HEK293 (cell line): ENCODE measurements around the gene SUSD2.

Source experiments
- CTCF ChIA-PET: fragments of 350-600 bp; formaldehyde crosslinking; extraction: SDS; loops from one replicate; lab custom pipeline; 2021; ENCODE audit warnings: antibody characterized with exemption; lab: Yijun Ruan, JAX
- POLR2A ChIA-PET: fragments of 300-600 bp; formaldehyde crosslinking; extraction: SDS; loops from one replicate; lab custom pipeline; 2020; ENCODE audit warnings: antibody characterized with exemption, inconsistent platforms; lab: Yijun Ruan, JAX
- H3K27ac ChIP-seq: fragments of 200-500 bp; sonication (Bioruptor generic); 2 replicates; pipeline ENCODE4 v1.5.1; 2014; ENCODE audit warnings: low read depth, low read length, control low read depth, inconsistent platforms; ENCODE audit errors: extremely low read depth
- H3K36me3 ChIP-seq, 2 experiments: fragments of 200-500 bp in 1 of 2; sonication (Bioruptor generic) in 1 of 2; 1 replicate in 1 of 2; 2 replicates in 1 of 2; pipeline ENCODE4 v1.5.1; 2014 to 2017; ENCODE audit warnings: inconsistent platforms in 2 of 2, low read length in 2 of 2; ENCODE audit not compliant: control insufficient read depth in 2 of 2, insufficient read depth in 1 of 2
- H3K4me1 ChIP-seq: fragments of 200-500 bp; sonication (Bioruptor generic); 2 replicates; pipeline ENCODE4 v1.5.1; 2014; ENCODE audit warnings: mild to moderate bottlenecking, low read length, inconsistent platforms; ENCODE audit not compliant: control insufficient read depth, insufficient read depth
- H3K4me3 ChIP-seq: 2 replicates; pipeline ENCODE4 v1.5.1; 2011; ENCODE audit warnings: low read depth, mild to moderate bottlenecking, control low read depth, low read length, moderate library complexity
- H3K9me3 ChIP-seq: fragments of 200-500 bp; sonication (Bioruptor generic); 2 replicates; pipeline ENCODE4 v1.5.1; 2014; ENCODE audit warnings: low read depth, low read length, inconsistent platforms; ENCODE audit not compliant: control insufficient read depth, insufficient read depth
- GLIS1 ChIP-seq: fragments of 450-650 bp; formaldehyde crosslinking; IDR thresholded peaks from 2 replicates; pipeline ENCODE4 v1.5.1; 2016; ENCODE audit warnings: missing biosample characterization, missing genetic modification characterization
- KLF17 ChIP-seq: fragments of 450-650 bp; formaldehyde crosslinking; IDR thresholded peaks from 2 replicates; pipeline ENCODE4 v1.5.1; 2016; ENCODE audit warnings: missing biosample characterization, missing genetic modification characterization
- PRDM2 ChIP-seq: fragments of 450-650 bp; formaldehyde crosslinking; IDR thresholded peaks from 2 replicates; pipeline ENCODE4 v1.5.1; 2016; ENCODE audit warnings: missing biosample characterization, missing genetic modification characterization, borderline replicate concordance
- REST ChIP-seq: fragments of 450-650 bp; formaldehyde crosslinking; IDR thresholded peaks from 2 replicates; pipeline ENCODE4 v1.5.1; 2016; ENCODE audit warnings: missing biosample characterization, missing genetic modification characterization
- SP3 ChIP-seq: fragments of 450-650 bp; formaldehyde crosslinking; IDR thresholded peaks from 2 replicates; pipeline ENCODE4 v1.5.1; 2016; ENCODE audit warnings: missing biosample characterization, missing genetic modification characterization
- SP7 ChIP-seq: fragments of 450-650 bp; formaldehyde crosslinking; IDR thresholded peaks from 2 replicates; pipeline ENCODE4 v1.5.1; 2016; ENCODE audit warnings: missing biosample characterization, missing genetic modification characterization
- TCF7L2 ChIP-seq: IDR thresholded peaks from 2 replicates; pipeline ENCODE4 v1.6.1; 2011; ENCODE audit warnings: low read depth, mild to moderate bottlenecking, inconsistent platforms, low read length, moderate library complexity, borderline replicate concordance
- ZFP41 ChIP-seq: fragments of 450-650 bp; formaldehyde crosslinking; IDR thresholded peaks from 2 replicates; pipeline ENCODE4 v1.5.1; 2016; ENCODE audit warnings: missing biosample characterization, missing genetic modification characterization, borderline replicate concordance
- ZNF133 ChIP-seq: fragments of 450-650 bp; formaldehyde crosslinking; IDR thresholded peaks from 2 replicates; pipeline ENCODE4 v1.5.1; 2016; ENCODE audit warnings: missing biosample characterization, missing genetic modification characterization
- ZNF140 ChIP-seq: fragments of 450-650 bp; formaldehyde crosslinking; IDR thresholded peaks from 2 replicates; pipeline ENCODE4 v1.5.1; 2016; ENCODE audit warnings: missing biosample characterization, missing genetic modification characterization
- ZNF23 ChIP-seq: fragments of 450-650 bp; formaldehyde crosslinking; IDR thresholded peaks from 2 replicates; pipeline ENCODE4 v1.5.1; 2016; ENCODE audit warnings: missing biosample characterization, missing genetic modification characterization, borderline replicate concordance
- ZNF354C ChIP-seq: fragments of 450-650 bp; formaldehyde crosslinking; IDR thresholded peaks from 2 replicates; pipeline ENCODE4 v1.5.1; 2016; ENCODE audit warnings: missing biosample characterization, missing genetic modification characterization, low read depth, borderline replicate concordance
- ZNF404 ChIP-seq: fragments of 450-650 bp; formaldehyde crosslinking; IDR thresholded peaks from 2 replicates; pipeline ENCODE4 v1.5.1; 2017; ENCODE audit warnings: missing biosample characterization, missing genetic modification characterization
- ZNF416 ChIP-seq: fragments of 450-650 bp; formaldehyde crosslinking; IDR thresholded peaks from 2 replicates; pipeline ENCODE4 v1.5.1; 2016; ENCODE audit warnings: missing biosample characterization, missing genetic modification characterization
- ZNF621 ChIP-seq: fragments of 450-650 bp; formaldehyde crosslinking; IDR thresholded peaks from 2 replicates; pipeline ENCODE4 v1.5.1; 2017; ENCODE audit warnings: missing biosample characterization, missing genetic modification characterization
- ZNF701 ChIP-seq: fragments of 450-650 bp; formaldehyde crosslinking; IDR thresholded peaks from 2 replicates; pipeline ENCODE4 v1.5.1; 2016; ENCODE audit warnings: missing biosample characterization, missing genetic modification characterization
- ZNF792 ChIP-seq: fragments of 450-650 bp; formaldehyde crosslinking; IDR thresholded peaks from 2 replicates; pipeline ENCODE4 v1.5.1; 2016; ENCODE audit warnings: missing biosample characterization, missing genetic modification characterization
- ZNF830 ChIP-seq: fragments of 450-650 bp; IDR thresholded peaks from 2 replicates; pipeline ENCODE4 v1.5.0; 2018; ENCODE audit warnings: missing biosample characterization, missing genetic modification characterization, low read depth, mild to moderate bottlenecking, moderate library complexity
- TF ChIP-seq, protein P1 (sequence below): fragments of 450-650 bp; formaldehyde crosslinking; IDR thresholded peaks from 2 replicates; pipeline ENCODE4 v1.5.1; 2016; ENCODE audit warnings: missing biosample characterization, missing genetic modification characterization, low read depth
- TF ChIP-seq, protein P2 (sequence below): fragments of 450-650 bp; formaldehyde crosslinking; IDR thresholded peaks from 2 replicates; pipeline ENCODE4 v1.5.1; 2017; ENCODE audit warnings: missing biosample characterization, mild to moderate bottlenecking, missing genetic modification characterization, moderate library complexity

The SUSD2 gene

GRCh38 chr22:24144056-24144777 lies 37.1 kb upstream of the SUSD2 start:
- Histone ChIP-seq H3K36me3 (peaks cover 0 to 44% of the 10 kb centered on the region in 2 experiments; a peak in 1 of 3 replicates), H3K4me3 (no peak overlapping the region), H3K27ac (no peak overlapping the region), H3K9me3 (no peaks in the 10 kb centered on the region), H3K4me1 (peaks cover 16% of the 10 kb centered on the region)
- TF ChIP-seq SP7 (tag by site-specific recombination) (no peak), SP3 (tag by site-specific recombination) (no peak), KLF17 (tag by site-specific recombination) (0 out of 2 replicates have a peak, but pooled peaks have one; percentile 16), GLIS1 (peak; percentile 66), ZNF792 (no peak)
- POLR2A ChIA-PET = no interaction called here
- CTCF ChIA-PET = interaction anchor here (0.5 to 3.1 kb wide), 3 partner anchors 12 to 120 kb away, joined by 3 to 16 read pairs (median 4); no protein-coding TSS in a partner anchor

- H3K4me1 ChIP-seq = peaks cover 16% of the 10 kb centered on the region
- CTCF ChIA-PET = interaction anchor here (0.5 to 3.1 kb wide), 2 partner anchors 12 to 45 kb away, joined by 4 to 16 read pairs; no protein-coding TSS in a partner anchor
- POLR2A ChIA-PET = no interaction called here
- H3K4me3 ChIP-seq = no peak overlapping the region
- peaks cover 0 to 45% of the 10 kb centered on the region in 2 experiments; a peak in 1 of 3 replicates for H3K36me3 ChIP-seq
- H3K27ac ChIP-seq = no peak overlapping the region
- H3K9me3 ChIP-seq = no peaks in the 10 kb centered on the region
- TF ChIP-seq TCF7L2 = no peak
- TF ChIP-seq ZNF416 (tag by site-specific recombination) = no peak
- no peak for TF ChIP-seq ZNF133
- no peak for TF ChIP-seq ZNF140 (tag by site-specific recombination)
- TF ChIP-seq ZNF621 = no peak
- TF ChIP-seq, protein P1, sequence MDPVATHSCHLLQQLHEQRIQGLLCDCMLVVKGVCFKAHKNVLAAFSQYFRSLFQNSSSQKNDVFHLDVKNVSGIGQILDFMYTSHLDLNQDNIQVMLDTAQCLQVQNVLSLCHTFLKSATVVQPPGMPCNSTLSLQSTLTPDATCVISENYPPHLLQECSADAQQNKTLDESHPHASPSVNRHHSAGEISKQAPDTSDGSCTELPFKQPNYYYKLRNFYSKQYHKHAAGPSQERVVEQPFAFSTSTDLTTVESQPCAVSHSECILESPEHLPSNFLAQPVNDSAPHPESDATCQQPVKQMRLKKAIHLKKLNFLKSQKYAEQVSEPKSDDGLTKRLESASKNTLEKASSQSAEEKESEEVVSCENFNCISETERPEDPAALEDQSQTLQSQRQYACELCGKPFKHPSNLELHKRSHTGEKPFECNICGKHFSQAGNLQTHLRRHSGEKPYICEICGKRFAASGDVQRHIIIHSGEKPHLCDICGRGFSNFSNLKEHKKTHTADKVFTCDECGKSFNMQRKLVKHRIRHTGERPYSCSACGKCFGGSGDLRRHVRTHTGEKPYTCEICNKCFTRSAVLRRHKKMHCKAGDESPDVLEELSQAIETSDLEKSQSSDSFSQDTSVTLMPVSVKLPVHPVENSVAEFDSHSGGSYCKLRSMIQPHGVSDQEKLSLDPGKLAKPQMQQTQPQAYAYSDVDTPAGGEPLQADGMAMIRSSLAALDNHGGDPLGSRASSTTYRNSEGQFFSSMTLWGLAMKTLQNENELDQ (tag by site-specific recombination) = no peak
- no peak for TF ChIP-seq ZNF23 (tag by site-specific recombination)
- no peak for TF ChIP-seq ZNF830 (tag by site-specific recombination)
- TF ChIP-seq, protein P2, sequence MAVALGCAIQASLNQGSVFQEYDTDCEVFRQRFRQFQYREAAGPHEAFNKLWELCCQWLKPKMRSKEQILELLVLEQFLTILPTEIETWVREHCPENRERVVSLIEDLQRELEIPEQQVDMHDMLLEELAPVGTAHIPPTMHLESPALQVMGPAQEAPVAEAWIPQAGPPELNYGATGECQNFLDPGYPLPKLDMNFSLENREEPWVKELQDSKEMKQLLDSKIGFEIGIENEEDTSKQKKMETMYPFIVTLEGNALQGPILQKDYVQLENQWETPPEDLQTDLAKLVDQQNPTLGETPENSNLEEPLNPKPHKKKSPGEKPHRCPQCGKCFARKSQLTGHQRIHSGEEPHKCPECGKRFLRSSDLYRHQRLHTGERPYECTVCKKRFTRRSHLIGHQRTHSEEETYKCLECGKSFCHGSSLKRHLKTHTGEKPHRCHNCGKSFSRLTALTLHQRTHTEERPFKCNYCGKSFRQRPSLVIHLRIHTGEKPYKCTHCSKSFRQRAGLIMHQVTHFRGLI (tag by site-specific recombination) = no peak
- no peak for TF ChIP-seq ZNF404 (tag by site-specific recombination)
- TF ChIP-seq ZNF354C = no peak
- TF ChIP-seq ZNF701 (tag by site-specific recombination) = no peak
- TF ChIP-seq ZFP41 (tag by site-specific recombination) = no peak
- TF ChIP-seq REST (tag by site-specific recombination) = no peak
- TF ChIP-seq PRDM2 = no peak
These were observed 36.6 kb upstream of the SUSD2 start for GRCh38 chr22:24144778-24145085.
